NB4 (cell line): ENCODE data around the gene FSTL4.

Experiments
- CTCF ChIP-seq: IDR thresholded peaks from one replicate; pipeline ENCODE4 v1.5.1; 2012; ENCODE audit warnings: low read depth, low read length
- MAX ChIP-seq: IDR thresholded peaks from 2 replicates; pipeline ENCODE4 v1.6.1; 2011; ENCODE audit warnings: low read depth, low read length
- MYC ChIP-seq: IDR thresholded peaks from 2 replicates; pipeline ENCODE4 v1.6.1; 2011; ENCODE audit warnings: low read depth, low read length
- POLR2A ChIP-seq: IDR thresholded peaks from 2 replicates; pipeline ENCODE4 v1.6.1; 2011; ENCODE audit warnings: mild to moderate bottlenecking; ENCODE audit not compliant: insufficient read length; ENCODE audit errors: extremely low read depth

DNA sequence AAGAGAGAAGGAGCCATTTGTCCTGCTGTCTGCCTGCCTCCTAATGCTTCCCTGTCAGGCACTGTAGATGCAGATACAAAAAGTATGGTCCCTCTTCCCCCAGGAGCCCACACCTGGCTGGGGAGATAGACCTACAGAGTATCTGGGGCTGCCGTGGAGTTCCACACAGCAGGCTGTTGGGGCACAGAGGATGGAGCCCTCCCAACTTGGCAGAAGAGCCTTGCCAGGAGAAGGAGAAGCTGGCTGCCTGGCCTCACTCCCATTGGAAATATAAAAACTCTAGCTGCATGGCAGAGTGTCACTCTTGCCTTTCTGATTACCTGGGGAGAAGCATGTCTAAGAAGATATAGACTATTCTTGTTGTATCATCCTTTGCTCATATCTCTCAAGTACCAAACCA lies 160.4 kb downstream of the FSTL4 start:
- TF ChIP-seq CTCF (no peak), POLR2A (no peak), MAX (no peak), MYC (no peak)
